ENCODE results near the gene ETHE1. TPM values are rescaled to one million over a fixed set of nuclear protein-coding genes. Genes with fewer than 3 reads are reported as not detected.

ETHE1 gene
- polyA plus RNA-seq, 2 of the 4 experiments (the other 2 are of a cell fraction): 37.3 to 58.9 TPM

DNA sequence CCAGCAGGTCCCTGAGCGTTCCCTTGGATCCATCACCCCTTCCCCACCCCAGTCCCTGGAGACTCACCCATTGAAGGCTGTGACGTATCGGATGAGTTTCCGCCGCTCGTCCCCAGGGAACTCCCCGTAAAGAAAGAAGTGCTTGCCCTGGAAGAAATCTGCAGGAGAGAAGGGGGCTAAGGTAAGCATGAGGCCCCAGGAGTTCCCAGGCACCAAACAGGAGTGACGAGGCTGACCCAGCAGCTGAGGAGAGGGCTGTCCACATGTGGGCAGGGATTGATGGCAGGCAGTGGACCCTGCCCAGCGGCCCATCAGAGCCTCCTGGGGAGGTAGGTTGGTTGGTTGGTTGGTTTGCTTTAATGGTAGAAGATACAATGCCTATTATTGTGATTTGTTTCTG is 17.1 kb upstream of the ETHE1 start (continued):
- TF ChIP-seq, protein P1, sequence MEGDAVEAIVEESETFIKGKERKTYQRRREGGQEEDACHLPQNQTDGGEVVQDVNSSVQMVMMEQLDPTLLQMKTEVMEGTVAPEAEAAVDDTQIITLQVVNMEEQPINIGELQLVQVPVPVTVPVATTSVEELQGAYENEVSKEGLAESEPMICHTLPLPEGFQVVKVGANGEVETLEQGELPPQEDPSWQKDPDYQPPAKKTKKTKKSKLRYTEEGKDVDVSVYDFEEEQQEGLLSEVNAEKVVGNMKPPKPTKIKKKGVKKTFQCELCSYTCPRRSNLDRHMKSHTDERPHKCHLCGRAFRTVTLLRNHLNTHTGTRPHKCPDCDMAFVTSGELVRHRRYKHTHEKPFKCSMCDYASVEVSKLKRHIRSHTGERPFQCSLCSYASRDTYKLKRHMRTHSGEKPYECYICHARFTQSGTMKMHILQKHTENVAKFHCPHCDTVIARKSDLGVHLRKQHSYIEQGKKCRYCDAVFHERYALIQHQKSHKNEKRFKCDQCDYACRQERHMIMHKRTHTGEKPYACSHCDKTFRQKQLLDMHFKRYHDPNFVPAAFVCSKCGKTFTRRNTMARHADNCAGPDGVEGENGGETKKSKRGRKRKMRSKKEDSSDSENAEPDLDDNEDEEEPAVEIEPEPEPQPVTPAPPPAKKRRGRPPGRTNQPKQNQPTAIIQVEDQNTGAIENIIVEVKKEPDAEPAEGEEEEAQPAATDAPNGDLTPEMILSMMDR (IDR thresholded peaks at IDR 0.05): no peak

GRCh38 chr19:43541920-43542650 is 15.1 kb upstream of the ETHE1 start:
- H3K4me3 ChIP-seq: no peak overlapping the region
- no peak overlapping the region for H3K27ac ChIP-seq
- no peak overlapping the region for H3K4me2 ChIP-seq
- no peaks in the 10 kb centered on the region for H3K9me3 ChIP-seq
- TF ChIP-seq NFE2L2 (conservative IDR thresholded peaks at IDR 0.05; ENCODE audit: low read length): no peak
- no peak for TF ChIP-seq RARB (CRISPR knock-in tag; IDR thresholded peaks at IDR 0.05)
- TF ChIP-seq HEYL (CRISPR knock-in tag; IDR thresholded peaks at IDR 0.05): no peak
- no peak for TF ChIP-seq EHMT2 (IDR thresholded peaks at IDR 0.05; ENCODE audit: low read depth)
- no peak for TF ChIP-seq RAD21 (conservative IDR thresholded peaks at IDR 0.05 in 1 of 2, IDR thresholded peaks at IDR 0.05 in 1 of 2)
- TF ChIP-seq REST (IDR thresholded peaks at IDR 0.05): no peak
- no peak for TF ChIP-seq JUNB (IDR thresholded peaks at IDR 0.05)
- no peak for TF ChIP-seq JUN (IDR thresholded peaks at IDR 0.05)
- TF ChIP-seq, protein P2, sequence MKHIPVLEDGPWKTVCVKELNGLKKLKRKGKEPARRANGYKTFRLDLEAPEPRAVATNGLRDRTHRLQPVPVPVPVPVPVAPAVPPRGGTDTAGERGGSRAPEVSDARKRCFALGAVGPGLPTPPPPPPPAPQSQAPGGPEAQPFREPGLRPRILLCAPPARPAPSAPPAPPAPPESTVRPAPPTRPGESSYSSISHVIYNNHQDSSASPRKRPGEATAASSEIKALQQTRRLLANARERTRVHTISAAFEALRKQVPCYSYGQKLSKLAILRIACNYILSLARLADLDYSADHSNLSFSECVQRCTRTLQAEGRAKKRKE (CRISPR knock-in tag; IDR thresholded peaks at IDR 0.05; ENCODE audit: low read depth): no peak
- TF ChIP-seq POLR2A (IDR thresholded peaks at IDR 0.05; ENCODE audit: low read length): no peak
- no peak for TF ChIP-seq SMC3 (IDR thresholded peaks at IDR 0.05)
- no peak for TF ChIP-seq PHF8 (IDR thresholded peaks at IDR 0.05; ENCODE audit: borderline replicate concordance, low read depth)
- TF ChIP-seq, protein P3, sequence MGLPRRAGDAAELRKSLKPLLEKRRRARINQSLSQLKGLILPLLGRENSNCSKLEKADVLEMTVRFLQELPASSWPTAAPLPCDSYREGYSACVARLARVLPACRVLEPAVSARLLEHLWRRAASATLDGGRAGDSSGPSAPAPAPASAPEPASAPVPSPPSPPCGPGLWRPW (IDR thresholded peaks at IDR 0.05): no peak
- TF ChIP-seq CHD4 (IDR thresholded peaks at IDR 0.05; ENCODE audit: borderline replicate concordance): no peak
- TF ChIP-seq CHD2 (IDR thresholded peaks at IDR 0.05; ENCODE audit: low read length, partially characterized antibody): no peak
- TF ChIP-seq MAFK (IDR thresholded peaks at IDR 0.05; ENCODE audit: partially characterized antibody): no peak
- no peak for TF ChIP-seq MAZ (IDR thresholded peaks at IDR 0.05; ENCODE audit: borderline replicate concordance, low read depth, low read length)
- ChIA-PET CTCF (interaction anchor here (15.3 kb wide), 1 partner anchor 14 kb away, joined by 167 read pairs; no protein-coding TSS in a partner anchor), POLR2A (no interaction called here)
- FAIRE-seq (no peak), DNase-seq (ENCODE audit: low read depth in 1 of 2, low spot score in 1 of 2) (no peak), ATAC-seq (no peak)
- 84% methylated on average over 5 of the region's 5 CpGs for WGBS (ENCODE audit: missing lambda C conversion rate)
- H3K4me1 ChIP-seq: no peaks in the 10 kb centered on the region
